NOMO-1 treated with DMSO at 0.1 percent for 48 hours (cell line): ENCODE data around the gene NAALADL2.

ENCODE experiments used
- DNase-seq: peaks from one replicate; lab custom pipeline; 2025; ENCODE audit not compliant: unreplicated experiment; lab: John Stamatoyannopoulos, UW

The NAALADL2 gene

GRCh38 chr3:175619369-175619768 is 760.2 kb downstream of the NAALADL2 start:
- no peak for DNase-seq

GRCh38 chr3:175620093-175620492 is 761.0 kb downstream of the NAALADL2 start:
- DNase-seq = no peak

GRCh38 chr3:175620532-175620931 is 761.4 kb downstream of the NAALADL2 start:
- no peak for DNase-seq

GRCh38 chr3:175640958-175641357 is 781.8 kb downstream of the NAALADL2 start:
- no peak for DNase-seq

GRCh38 chr3:175646865-175647264 is 787.7 kb downstream of the NAALADL2 start:
- no peak for DNase-seq

GRCh38 chr3:175648899-175649298 is 789.8 kb downstream of the NAALADL2 start:
- DNase-seq = no peak

- DNase-seq = no peak
Observed at GRCh38 chr3:175651716-175652115, 792.6 kb downstream of the NAALADL2 start.

- no peak for DNase-seq
Observed at GRCh38 chr3:175655351-175655750, 796.2 kb downstream of the NAALADL2 start.

- no peak for DNase-seq
Observed at GRCh38 chr3:175656461-175656860, 797.3 kb downstream of the NAALADL2 start.

- DNase-seq = no peak
Observed at GRCh38 chr3:175659670-175660350, 800.7 kb downstream of the NAALADL2 start.

- DNase-seq = no peak
Observed at GRCh38 chr3:175662815-175663214, 803.7 kb downstream of the NAALADL2 start.

GRCh38 chr3:175664911-175665310 is 805.8 kb downstream of the NAALADL2 start:
- DNase-seq = no peak

GRCh38 chr3:175668300-175668699 is 809.2 kb downstream of the NAALADL2 start:
- DNase-seq = no peak

GRCh38 chr3:175670557-175670956 is 811.4 kb downstream of the NAALADL2 start:
- no peak for DNase-seq

- no peak for DNase-seq
Observed at GRCh38 chr3:175672119-175672689, 813.1 kb downstream of the NAALADL2 start.

GRCh38 chr3:175679568-175679967 is 820.4 kb downstream of the NAALADL2 start:
- DNase-seq = no peak

GRCh38 chr3:175692256-175692655 is 833.1 kb downstream of the NAALADL2 start:
- no peak for DNase-seq

GRCh38 chr3:175695251-175695650 is 836.1 kb downstream of the NAALADL2 start:
- no peak for DNase-seq

- no peak for DNase-seq
Observed at GRCh38 chr3:175702956-175703355, 843.8 kb downstream of the NAALADL2 start.

GRCh38 chr3:175704366-175705055 is 845.4 kb downstream of the NAALADL2 start:
- no peak for DNase-seq

- no peak for DNase-seq
Observed at GRCh38 chr3:175713268-175713667, 854.1 kb downstream of the NAALADL2 start.

GRCh38 chr3:175716446-175716845 is 857.3 kb downstream of the NAALADL2 start:
- DNase-seq = no peak
